B cell (primary cell): ENCODE data around the gene RAB25. TPM values are rescaled to one million over a fixed set of nuclear protein-coding genes. Genes with fewer than 3 reads are reported as not detected.

Experiments used
- ATAC-seq: fragments of 200-7000 bp; cut with Tn5 transposase; one replicate; pipeline ENCODE4 v1.10.0; 2021; ENCODE audit warnings: low read depth, mild to moderate bottlenecking, moderate number of reproducible peaks, moderate library complexity
- CTCF ChIA-PET: fragments of 350-600 bp; sonication (Branson Sonifier 250); formaldehyde crosslinking; loops from one replicate; lab custom pipeline; 2021; ENCODE audit warnings: antibody characterized with exemption, inconsistent platforms; lab: Charles Lee
- POLR2A ChIA-PET: fragments of 350-600 bp; sonication (Branson Sonifier 250); formaldehyde crosslinking; loops from one replicate; lab custom pipeline; 2021; ENCODE audit warnings: antibody characterized with exemption; lab: Charles Lee
- DNase-seq: peaks from one replicate; pipeline ENCODE4 v3.0.0; 2013
- H2AFZ ChIP-seq: 2 replicates; pipeline ENCODE4 v1.6.1; 2012; ENCODE audit warnings: mild to moderate bottlenecking, low read depth, low read length; ENCODE audit not compliant: insufficient read depth, poor library complexity, severe bottlenecking
- H3K27ac ChIP-seq, 2 donors: 1 replicate in 1 of 2; 2 replicates in 1 of 2; pipeline ENCODE4 v1.5.1; 2012 to 2013; ENCODE audit warnings: low read length in 2 of 2, mild to moderate bottlenecking in 2 of 2, moderate library complexity in 1 of 2
- H3K27me3 ChIP-seq, 4 experiments: fragments of 200-600 bp in 1 of 4; sonication (generic) in 1 of 4; replicated peaks in 1 of 4; 1 replicate in 2 of 4; 2 replicates in 2 of 4; pipeline versions ENCODE4 v1.6.1 to v1.7.0; 2013 to 2016; ENCODE audit warnings: low read length in 3 of 4, mild to moderate bottlenecking in 2 of 4, mixed read lengths in 1 of 4, moderate library complexity in 1 of 4; ENCODE audit not compliant: insufficient read depth in 4 of 4, control insufficient read depth in 3 of 4; ENCODE audit errors: control extremely low read depth in 1 of 4
- H3K36me3 ChIP-seq, 2 experiments: replicated peaks in 1 of 2; 1 replicate in 1 of 2; 2 replicates in 1 of 2; pipeline versions ENCODE4 v1.6.1 to v1.7.1; 2013; ENCODE audit warnings: low read length in 1 of 2; ENCODE audit not compliant: insufficient read depth in 2 of 2, control insufficient read depth in 1 of 2; ENCODE audit errors: control extremely low read depth in 1 of 2, extremely low read depth in 1 of 2
- H3K4me1 ChIP-seq, 2 donors: fragments of 200-600 bp in 1 of 2; sonication (generic) in 1 of 2; 1 replicate in 1 of 2; 2 replicates in 1 of 2; pipeline versions ENCODE4 v1.5.1 to v1.6.1; 2013 to 2017; ENCODE audit warnings: low read length in 2 of 2; ENCODE audit not compliant: control insufficient read depth in 2 of 2, insufficient read depth in 2 of 2
- H3K4me2 ChIP-seq: replicated peaks from 2 replicates; pipeline ENCODE3; 2012; ENCODE audit warnings: mild to moderate bottlenecking, low read depth, low read length; ENCODE audit not compliant: poor library complexity, severe bottlenecking
- H3K4me3 ChIP-seq, 5 experiments: fragments of 200-600 bp in 1 of 5; sonication (generic) in 1 of 5; 1 replicate in 3 of 5; 2 replicates in 2 of 5; pipeline versions ENCODE4 v1.5.1 to v1.7.0; 2011 to 2016; ENCODE audit warnings: low read length in 4 of 5, mild to moderate bottlenecking in 4 of 5, low read depth in 2 of 5, control low read depth in 1 of 5, moderate library complexity in 1 of 5; ENCODE audit not compliant: insufficient read depth in 1 of 5; ENCODE audit errors: control extremely low read depth in 1 of 5, extremely low read depth in 1 of 5
- H3K79me2 ChIP-seq: fragments of 200-600 bp; sonication (generic); one replicate; pipeline ENCODE4 v1.6.0; 2016; ENCODE audit warnings: low read length; ENCODE audit not compliant: control insufficient read depth, insufficient read depth
- H3K9ac ChIP-seq: fragments of 200-600 bp; sonication (generic); 2 replicates; pipeline ENCODE4 v1.6.1; 2017; ENCODE audit warnings: mild to moderate bottlenecking, low read length, moderate library complexity
- H3K9me3 ChIP-seq, 3 donors: one replicate each; pipeline versions ENCODE4 v1.6.1 to v1.7.1; 2013; ENCODE audit warnings: low read length in 2 of 3; ENCODE audit not compliant: control insufficient read depth in 2 of 3, insufficient read depth in 1 of 3; ENCODE audit errors: control extremely low read depth in 1 of 3
- H4K20me1 ChIP-seq: 2 replicates; pipeline ENCODE4 v1.6.0; 2012; ENCODE audit warnings: mild to moderate bottlenecking, low read length; ENCODE audit not compliant: insufficient read depth, control insufficient read depth, poor library complexity, severe bottlenecking
- H3K27ac Mint-ChIP-seq: one replicate; pipeline ENCODE4 v1.8.0; 2021; ENCODE audit warnings: mixed read lengths
- H3K27me3 Mint-ChIP-seq: one replicate; pipeline ENCODE4 v1.8.0; 2021; ENCODE audit warnings: mixed read lengths
- H3K4me1 Mint-ChIP-seq: one replicate; pipeline ENCODE4 v1.8.0; 2021; ENCODE audit warnings: mixed read lengths
- H3K4me3 Mint-ChIP-seq: one replicate; pipeline ENCODE4 v1.8.0; 2021; ENCODE audit warnings: mixed read lengths
- H3K9me3 Mint-ChIP-seq: one replicate; pipeline ENCODE4 v1.8.0; 2022; ENCODE audit warnings: mixed read lengths; ENCODE audit not compliant: insufficient read depth
- CTCF ChIP-seq: fragments of 200-600 bp; IDR thresholded peaks from one replicate; pipeline ENCODE4 v1.8.0; 2022; ENCODE audit warnings: antibody characterized with exemption, mild to moderate bottlenecking
- EZH2 ChIP-seq: IDR thresholded peaks from 2 replicates; pipeline ENCODE4 v1.6.1; 2012; ENCODE audit warnings: borderline replicate concordance, low read depth, mild to moderate bottlenecking, moderate library complexity, low read length; ENCODE audit not compliant: insufficient read depth, poor library complexity, severe bottlenecking
- WGBS: methylation state at CpG from one replicate; pipeline ENCODE4 v1.1.5; 2013; ENCODE audit warnings: missing lambda C conversion rate; ENCODE audit not compliant: insufficient coverage; 5-methylcytosine and 5-hydroxymethylcytosine counted together
- intact Hi-C: fragments of 100-400 bp; cut with micrococcal nuclease; formaldehyde crosslinking; loops from one replicate; pipeline ENCODE4 v1.10.0; 2022
- polyA plus RNA-seq: library from polyadenylated mRNA; depleted of rRNA; stranded (reverse); fragments of >200 nt; gene quantifications from 2 replicates; pipeline ENCODE4 v1.2.3, GENCODE V29; 2012
- total RNA-seq, 2 donors: library from RNA; stranded (reverse); fragments of 120-200 nt in 1 of 2; gene quantifications; 1 replicate in 1 of 2; 2 replicates in 1 of 2; pipeline versions ENCODE4 v1.2.3 to v1.2.4, GENCODE V29; 2013 to 2022

The RAB25 gene
- total and polyA plus RNA-seq, 2 donors (not counting 1 experiment from before 2014, with no cell fraction given) = 0.69 to 2.2 TPM

GRCh38 chr1:156069490-156070455 lies 8.8 kb downstream of the RAB25 start:
- Histone ChIP-seq H2AFZ (no peak overlapping the region), H4K20me1 (no peaks in the 10 kb centered on the region), H3K27me3 (peaks cover 0 to 4% (median 1%) of the 10 kb centered on the region in 4 experiments), H3K4me2 (no peak overlapping the region), H3K79me2 (no peaks in the 10 kb centered on the region), H3K27ac (no peak overlapping the region), H3K4me1 (peaks cover 0 to under 1% of the 10 kb centered on the region in 2 donors), H3K4me3 (no peak overlapping the region), H3K9me3 (no peaks in the 10 kb centered on the region), H3K9ac (no peak overlapping the region), H3K36me3 (no peaks in the 10 kb centered on the region)
- Mint-ChIP-seq H3K27ac (no peak overlapping the region), H3K4me1 (no peaks in the 10 kb centered on the region), H3K4me3 (no peak overlapping the region), H3K27me3 (no peaks in the 10 kb centered on the region), H3K9me3 (no peaks in the 10 kb centered on the region)
- DNase-seq (no peak), ATAC-seq (no peak)
- intact Hi-C loops = loop anchor here (5.0 kb wide), 1 partner anchor 137 kb away; the partner anchor contains the start of gene KHDC4
- TF ChIP-seq CTCF = no peak
- TF ChIP-seq EZH2 = no peak
- POLR2A ChIA-PET = no interaction called here
- CTCF ChIA-PET = interaction anchor here (1.1 kb wide), 1 partner anchor 132 kb away, joined by 3 read pairs; no protein-coding TSS in a partner anchor
- WGBS = 90% methylated on average over 3 of the region's 3 CpGs

GRCh38 chr1:156070548-156070947 lies 9.6 kb downstream of the RAB25 start:
- H3K4me3 ChIP-seq = no peak overlapping the region
- no peaks in the 10 kb centered on the region for H3K36me3 ChIP-seq
- no peak overlapping the region for H3K9ac ChIP-seq
- no peak overlapping the region for H3K27ac ChIP-seq
- Mint-ChIP-seq H3K4me1 (peaks cover 6% of the 10 kb centered on the region), H3K27me3 (no peaks in the 10 kb centered on the region), H3K9me3 (no peaks in the 10 kb centered on the region), H3K4me3 (no peak overlapping the region), H3K27ac (no peak overlapping the region)
- 68% methylated on average over 4 of the region's 4 CpGs for WGBS
- intact Hi-C loops = no loop called here
- H2AFZ ChIP-seq = no peak overlapping the region
- no peaks in the 10 kb centered on the region for H4K20me1 ChIP-seq
- DNase-seq (no peak), ATAC-seq (no peak)
- peaks cover 0 to 4% (median 1%) of the 10 kb centered on the region in 4 experiments for H3K27me3 ChIP-seq
- CTCF ChIA-PET = no interaction called here
- TF ChIP-seq EZH2 = no peak
- TF ChIP-seq CTCF = no peak
- no peaks in the 10 kb centered on the region for H3K79me2 ChIP-seq
- no peaks in the 10 kb centered on the region for H3K9me3 ChIP-seq
- H3K4me2 ChIP-seq = no peak overlapping the region
- POLR2A ChIA-PET = no interaction called here
- H3K4me1 ChIP-seq = peaks cover 2 to 8% of the 10 kb centered on the region in 2 donors
